GM19023 (cell line): Measurements from ENCODE around the gene PLA2G2C.
"Not testable (repeated sequence)": the region's sequence is repeated elsewhere in the genome, so short reads cannot be mapped to it uniquely, and the experiment has no call there.

Experiments used
- ATAC-seq: cut with Tn5 transposase; IDR thresholded peaks from one replicate; pipeline ENCODE4 v1.9.1; 2021; ENCODE audit warnings: mild to moderate bottlenecking, moderate library complexity; ENCODE audit not compliant: unreplicated experiment

PLA2G2C gene

DNA sequence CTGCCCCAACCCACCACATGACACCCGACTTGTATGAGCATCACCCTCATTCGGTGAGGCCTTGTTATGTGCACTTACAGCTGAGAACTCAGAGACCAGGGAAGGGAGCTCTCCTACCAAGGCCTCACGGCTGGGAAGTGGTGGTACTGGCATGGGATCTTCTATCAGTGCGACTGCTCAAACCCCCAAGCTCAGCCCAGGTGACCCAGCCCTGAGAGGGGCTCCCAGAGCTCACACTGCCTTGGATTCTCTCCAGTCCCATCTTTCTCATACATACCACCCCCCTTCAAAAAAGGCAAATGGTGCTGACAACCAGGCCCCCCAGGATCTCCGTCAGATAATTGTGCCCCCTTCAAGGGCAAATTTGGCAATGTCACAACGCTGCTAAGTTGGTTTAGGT lies 48.0 kb downstream of the PLA2G2C start:
- no peak for ATAC-seq

DNA sequence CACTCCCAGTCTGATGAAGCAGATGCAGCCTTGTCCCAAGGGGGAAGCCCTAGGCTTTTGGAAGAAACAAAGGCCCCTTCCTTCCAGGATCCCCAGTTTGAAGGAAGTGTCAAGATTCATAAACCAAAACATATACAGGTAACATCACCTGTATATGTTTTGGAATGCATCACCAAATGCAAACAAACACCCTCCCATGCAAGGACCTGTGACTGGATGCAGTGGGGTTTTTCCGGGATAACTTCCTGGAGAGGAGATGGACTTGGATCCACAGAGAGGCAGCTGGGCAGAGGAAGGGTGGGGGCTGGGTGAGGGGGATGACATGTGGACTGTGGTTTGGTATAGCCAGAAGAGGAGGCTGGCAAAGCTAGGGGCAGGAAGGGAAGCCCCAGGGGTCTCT lies 48.7 kb downstream of the PLA2G2C start:
- ATAC-seq: no peak

DNA sequence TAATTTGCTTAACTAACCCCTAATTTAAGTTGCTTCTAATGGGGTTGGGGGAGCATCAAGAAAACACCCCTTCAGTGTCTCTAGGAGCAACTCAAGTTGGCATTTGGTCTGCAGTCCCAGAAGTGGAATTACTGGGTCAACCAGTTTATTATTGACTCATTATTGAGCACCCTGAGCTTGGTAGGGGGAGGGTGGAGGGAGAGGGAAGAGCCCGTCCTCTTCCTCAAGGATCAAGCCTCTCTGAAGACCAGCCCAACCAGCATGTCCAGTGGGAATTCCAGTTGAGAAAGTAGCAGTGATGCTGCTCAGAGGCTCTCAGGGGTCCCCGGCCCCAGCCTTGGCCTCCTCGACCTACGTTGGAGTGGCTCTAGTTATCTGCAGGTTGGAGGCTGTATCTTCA lies 49.3 kb downstream of the PLA2G2C start:
- no peak for ATAC-seq

DNA sequence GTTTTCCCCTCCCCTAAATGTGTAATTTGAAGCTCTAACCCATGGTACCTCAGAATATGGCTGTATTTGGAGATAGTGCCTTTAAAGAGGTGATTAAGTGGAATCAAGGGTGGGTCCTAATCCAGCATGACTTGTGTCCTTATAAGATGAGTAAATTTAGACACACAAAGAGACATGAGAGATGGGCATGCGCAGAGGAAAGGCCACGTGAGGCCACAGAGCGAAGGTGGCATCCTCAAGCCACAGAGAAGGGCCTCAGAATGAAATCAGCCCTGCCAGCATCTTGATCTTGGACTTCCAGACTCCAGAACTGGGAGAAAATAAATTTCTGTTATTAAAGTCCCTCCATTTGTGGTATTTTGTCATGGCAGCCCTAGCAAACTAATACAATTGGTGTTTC lies 50.1 kb downstream of the PLA2G2C start:
- ATAC-seq: no peak

DNA sequence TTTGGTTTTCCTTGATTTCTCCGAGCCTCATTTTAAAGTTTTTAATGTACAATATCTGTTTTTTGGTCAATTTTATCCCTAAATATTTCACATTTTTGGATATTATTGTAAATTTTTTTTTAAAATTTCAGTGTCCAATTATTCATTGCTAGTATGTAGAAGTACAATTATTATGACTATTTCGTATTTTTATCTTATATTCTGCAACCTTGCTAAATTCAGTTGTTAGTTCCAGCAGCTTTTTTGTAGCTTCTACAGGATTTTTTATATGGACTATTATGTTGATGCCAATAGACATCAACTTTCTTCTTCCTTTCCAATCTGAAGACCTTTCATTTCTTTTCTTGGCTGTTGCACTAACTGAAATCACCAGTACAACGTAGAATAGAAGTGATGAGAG lies 51.3 kb downstream of the PLA2G2C start:
- ATAC-seq: no peak

DNA sequence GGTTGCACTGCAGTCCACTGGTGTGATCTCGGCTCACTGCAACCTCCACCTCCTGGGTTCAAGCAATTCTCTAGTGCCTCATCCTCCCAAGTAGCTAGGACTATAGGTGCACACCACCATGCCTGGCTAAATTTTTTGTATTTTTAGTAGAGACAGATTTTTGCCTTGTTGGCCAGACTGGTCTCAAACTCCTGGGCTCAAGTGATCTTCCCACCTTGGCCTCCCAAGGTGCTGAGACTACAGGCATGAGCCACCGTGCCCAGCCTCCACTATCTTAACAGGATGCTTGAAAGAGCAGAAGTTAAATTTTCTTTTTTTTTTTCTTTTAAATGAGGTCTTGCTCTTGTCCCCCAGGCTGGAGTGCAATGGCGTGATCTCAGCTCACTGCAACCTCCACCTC lies 55.8 kb downstream of the PLA2G2C start:
- ATAC-seq: not testable (repeated sequence)

DNA sequence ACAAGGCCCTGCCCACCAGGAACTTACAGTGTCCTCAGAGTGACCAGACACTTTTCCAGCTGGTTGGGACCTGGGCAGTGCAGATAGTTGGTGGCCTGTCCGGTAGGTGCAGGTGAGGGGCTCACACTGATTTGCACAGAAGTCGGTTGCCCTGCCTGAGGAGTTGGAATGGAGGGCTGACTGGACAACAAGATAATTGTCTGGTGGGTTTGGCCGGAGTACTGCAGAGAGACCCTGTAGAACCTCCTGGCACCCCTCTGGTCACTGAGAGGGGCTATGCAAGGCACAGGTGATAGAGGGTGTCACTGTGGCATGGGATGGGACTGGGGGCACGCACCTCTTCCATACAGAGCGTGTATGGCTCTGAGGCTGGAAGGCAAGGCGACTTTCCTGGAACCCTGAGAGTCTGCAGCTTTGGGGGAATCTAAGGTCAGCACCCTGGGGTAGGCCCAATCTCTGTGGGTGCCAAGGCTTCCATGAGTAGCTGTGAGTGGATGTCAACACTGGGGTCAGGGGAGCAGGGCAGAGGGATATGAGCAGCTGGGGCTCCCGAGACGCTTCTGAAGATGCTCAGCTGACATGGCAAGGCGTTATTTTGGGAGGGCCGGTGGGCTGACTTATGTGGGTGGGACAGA lies 59.4 kb downstream of the PLA2G2C start:
- no peak for ATAC-seq

DNA sequence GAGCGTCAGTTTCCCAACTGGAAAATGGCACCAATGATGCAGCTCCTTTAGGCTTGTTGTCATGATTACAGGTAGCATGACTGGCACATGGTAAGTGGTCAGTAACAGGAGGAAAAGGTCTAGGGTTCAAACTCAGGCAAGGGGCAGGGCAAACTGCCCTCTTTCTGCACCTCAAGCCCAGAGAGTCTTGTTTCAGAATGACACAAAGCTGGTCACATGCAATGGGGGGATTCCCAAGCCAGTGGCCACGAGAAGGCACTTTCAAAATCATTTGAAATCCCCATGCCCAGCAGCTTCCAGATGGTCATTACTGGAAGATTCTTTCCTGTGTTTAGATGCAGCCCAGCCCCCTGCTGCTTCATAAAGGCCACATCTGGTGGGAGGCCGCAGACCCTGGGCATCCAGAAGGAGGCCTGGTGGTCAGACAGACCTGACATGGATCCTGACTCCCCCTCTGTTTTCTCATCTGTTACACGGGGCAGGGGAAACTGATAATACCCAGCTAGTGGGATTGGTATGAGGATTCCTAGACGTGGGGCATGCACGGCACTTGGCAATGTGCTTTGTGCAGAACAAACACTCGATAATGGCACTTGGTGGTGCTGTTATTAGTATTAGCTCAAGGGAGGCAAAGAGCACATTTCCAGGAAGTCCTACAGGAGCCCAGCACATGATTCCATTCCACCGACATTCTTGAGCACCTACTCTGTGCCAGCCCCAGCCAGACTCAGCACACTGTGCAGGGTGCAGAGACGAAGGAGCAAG lies 60.1 kb downstream of the PLA2G2C start:
- ATAC-seq: no peak

DNA sequence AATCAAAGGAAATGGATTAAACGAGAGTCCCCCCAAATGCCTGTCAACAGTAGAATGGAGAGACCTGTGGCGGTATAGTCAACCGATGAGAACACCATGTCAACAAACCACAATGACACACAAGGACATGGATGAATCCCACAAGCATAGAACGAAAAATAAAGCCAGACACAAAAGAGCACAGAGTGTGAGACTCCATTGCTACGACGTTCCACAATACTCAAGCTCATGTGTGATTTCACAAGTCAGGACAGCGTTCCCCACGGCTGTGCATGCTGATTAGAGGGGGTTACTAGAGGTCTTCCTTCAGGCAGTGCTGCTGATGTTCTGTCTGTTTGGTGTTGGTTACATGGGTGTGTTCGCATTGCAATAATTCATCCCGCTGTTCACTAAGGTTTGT lies 61.2 kb downstream of the PLA2G2C start:
- no peak for ATAC-seq

DNA sequence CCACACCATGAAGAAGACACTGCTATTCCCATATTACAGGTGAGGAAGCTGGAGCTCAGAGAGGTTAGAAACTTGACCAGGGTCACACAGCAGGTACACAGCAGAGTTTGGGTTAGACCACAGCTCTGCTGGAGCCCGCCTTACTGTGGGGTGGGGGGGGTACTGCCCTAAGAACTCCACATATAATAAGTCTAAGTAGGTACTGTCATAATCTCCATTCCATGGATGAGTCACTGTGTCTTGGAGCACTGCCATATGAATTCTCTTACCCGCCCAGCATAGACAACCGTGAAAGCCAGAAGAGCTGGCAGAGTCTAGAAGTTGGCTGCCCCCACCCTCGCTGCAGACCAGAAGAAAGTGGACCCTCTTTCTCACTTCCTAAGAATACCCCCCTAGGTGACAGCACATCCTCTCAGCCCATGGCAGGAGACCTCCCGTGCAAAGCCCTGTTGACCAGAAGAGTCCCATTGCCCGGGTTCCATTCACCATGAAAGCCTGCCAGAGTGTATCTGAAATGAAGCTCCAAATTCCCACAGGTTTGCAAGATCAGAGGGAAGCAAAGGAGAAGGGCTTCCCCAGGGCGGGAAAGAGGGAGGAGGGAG lies 61.8 kb downstream of the PLA2G2C start:
- ATAC-seq: no peak

DNA sequence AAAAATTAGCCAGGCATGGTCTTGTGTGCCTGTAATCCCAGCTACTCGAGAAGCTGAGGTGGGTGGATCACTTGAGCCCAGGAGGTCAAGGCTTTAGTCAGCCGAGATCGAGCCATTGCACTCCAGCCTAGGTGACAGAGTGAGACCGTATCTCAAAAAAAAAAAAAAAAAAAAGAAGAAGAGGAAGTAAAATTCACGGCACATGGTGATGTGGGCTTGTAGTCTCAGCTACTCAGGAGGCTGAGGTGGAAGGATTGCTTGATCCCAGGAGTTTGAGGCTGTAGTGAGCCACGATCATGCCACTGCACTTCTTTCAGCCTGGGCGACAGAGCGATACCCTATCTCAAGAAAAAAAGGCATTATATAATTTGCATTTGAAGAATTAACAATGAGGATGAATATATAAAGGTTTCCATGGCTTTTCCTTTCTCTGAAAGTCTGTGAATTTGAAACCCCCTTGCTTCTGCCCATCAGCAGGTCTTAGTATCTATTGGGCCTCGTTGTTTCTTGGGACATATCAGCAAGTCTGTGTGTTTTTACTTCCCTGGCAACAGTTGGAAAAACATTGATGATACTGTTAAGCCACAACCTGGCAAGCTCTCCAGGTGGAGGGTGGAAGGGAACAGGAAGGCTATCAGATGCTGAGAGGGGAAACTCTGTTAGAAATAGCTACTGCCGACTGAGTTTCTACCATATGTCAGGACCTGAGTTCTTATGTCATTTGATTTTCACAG lies 62.4 kb downstream of the PLA2G2C start:
- ATAC-seq: no peak

DNA sequence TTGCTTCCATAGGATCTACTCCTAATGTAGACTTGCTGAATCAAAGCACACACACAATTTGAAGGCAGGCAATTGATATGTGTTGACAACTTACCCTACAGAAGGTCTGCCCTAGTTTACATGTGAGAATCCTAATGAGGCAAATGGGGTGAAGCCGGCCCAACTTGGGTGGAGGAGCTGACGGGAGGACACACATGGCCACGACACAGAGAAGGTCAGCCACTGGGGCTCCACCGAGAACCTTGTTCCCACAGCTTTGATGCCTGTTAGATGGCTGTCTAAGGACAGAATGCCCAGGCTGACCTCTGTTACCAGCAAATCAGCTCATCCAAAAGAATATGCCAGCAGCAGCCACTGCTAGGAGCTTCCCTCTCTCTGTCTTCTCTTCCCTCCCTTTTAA lies 65.5 kb downstream of the PLA2G2C start:
- ATAC-seq: no peak

DNA sequence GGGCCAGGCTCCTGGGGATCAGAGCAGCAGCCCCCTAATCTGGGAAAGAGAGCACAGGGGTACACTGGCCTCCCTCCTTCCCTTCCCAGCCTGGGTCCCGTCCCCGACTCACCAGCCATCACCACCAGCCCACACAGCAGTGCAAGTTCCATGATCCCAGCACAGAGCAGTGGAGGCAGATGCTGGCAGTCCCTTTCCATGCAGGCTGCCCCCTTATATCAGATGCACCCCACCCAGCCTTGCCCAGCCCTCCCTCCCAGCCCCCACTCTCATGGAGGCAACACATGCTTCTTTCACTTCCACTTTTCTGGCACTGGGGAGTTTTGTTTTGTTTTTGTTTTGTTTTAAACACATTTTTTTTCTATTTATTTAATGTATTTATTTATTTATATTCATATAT lies 67.0 kb downstream of the PLA2G2C start, which contains the start of gene PLA2G2D:
Gene PLA2G2D (minus strand): TSS at position 190 of the 400 bp plus-strand sequence. CDS start 38 bp downstream, at position 152.
- ATAC-seq: no peak

DNA sequence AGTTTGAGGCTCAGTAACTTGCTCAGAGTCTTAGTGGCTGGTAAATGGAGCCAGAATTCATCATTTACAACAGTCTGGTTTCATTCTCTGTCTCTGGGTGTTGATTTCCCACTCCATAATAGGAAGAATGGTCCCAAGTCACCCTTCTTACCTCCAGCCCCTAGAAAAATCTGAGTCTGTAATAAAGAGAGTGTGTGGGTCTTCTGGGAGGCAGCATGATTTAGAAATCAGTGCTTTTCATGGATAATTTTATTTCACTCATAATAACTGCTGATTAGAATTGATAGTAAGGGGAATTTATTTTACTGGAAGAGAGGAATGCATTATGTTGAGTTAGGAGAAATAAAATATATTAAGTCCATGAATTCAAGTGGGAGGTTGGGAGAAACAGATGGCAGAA lies 69.1 kb downstream of the PLA2G2C start:
- ATAC-seq: no peak

DNA sequence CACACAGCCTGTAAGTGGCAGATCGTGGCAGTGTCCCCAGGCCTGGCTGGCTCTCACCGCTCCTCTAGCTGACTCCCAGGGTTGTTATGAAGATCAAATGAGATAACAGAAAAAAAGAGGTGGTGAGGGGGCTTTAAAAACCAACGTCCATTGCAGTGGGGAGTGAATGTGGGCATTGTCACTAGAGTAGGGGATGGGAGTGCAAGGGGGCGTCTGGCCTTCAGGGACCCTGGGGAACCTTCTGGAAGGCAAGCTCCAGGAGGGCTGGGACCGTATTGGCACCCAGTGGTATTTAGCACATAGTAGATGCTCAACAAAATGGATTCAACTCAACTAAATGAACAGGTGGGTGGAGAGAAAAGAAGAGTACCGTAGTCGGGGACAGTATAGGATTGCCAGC lies 70.4 kb downstream of the PLA2G2C start:
- no peak for ATAC-seq

DNA sequence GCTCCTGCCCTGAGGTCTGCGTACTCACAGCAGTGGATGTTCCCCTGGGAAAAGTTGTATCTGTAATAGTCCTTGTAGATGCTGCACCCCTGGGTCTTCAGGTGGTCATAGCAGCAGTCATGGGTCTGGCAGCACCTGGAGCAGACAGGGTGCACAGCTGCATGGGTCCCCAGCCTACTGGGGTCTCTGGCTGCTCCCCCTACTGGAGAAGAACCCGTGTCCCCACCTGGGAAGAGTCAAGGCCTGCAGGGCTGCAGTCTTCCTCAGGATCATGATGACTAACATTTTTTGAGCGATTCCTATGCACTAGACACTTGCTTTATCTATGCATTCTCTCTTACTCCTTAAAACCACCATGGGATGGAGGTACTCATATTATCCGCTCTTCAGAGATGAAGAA lies 70.8 kb downstream of the PLA2G2C start:
- ATAC-seq: no peak

DNA sequence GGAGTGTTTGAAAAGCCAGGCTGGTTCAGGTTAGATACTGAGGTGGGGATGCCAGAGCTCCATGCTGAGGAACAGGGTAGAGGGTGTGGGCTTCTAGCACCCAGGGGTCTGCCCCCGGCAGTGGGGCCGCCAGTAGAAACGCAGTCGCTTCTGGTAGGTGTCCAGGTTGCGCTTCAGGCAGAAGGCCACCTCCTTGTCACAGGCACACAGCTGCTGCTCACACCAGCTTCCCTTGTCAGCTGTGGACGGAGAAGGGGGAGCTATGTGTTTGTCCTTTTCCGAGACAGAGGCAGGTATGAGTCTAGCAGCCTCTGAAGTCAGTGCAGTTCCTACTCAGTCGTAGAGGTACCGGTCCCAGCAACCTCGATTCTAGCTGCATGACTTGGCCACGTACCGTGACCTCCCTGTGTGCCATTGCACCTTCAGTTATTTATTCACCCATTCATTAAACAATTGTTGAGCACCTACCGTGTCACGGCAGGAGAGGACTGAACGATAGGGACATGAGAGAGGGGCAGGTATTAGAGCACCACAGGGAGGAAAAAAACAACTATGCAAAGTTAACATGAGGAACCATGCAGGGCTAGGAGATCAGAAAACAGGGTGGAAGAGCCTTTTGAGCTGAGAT lies 72.2 kb downstream of the PLA2G2C start:
- ATAC-seq: no peak
